Vagina (tissue), 2 donors: ENCODE results near the gene NCAPD3. TPM values are rescaled to one million over a fixed set of nuclear protein-coding genes. Genes with fewer than 3 reads are reported as not detected.

Experiments used
- DNase-seq, 2 donors: peaks; one replicate each; pipeline ENCODE4 v3.0.0-alpha.2; 2017; ENCODE audit errors: extremely low spot score in 2 of 2
- H3K27ac ChIP-seq: fragments of 200-600 bp; sonication (generic); one replicate; pipeline ENCODE4 v1.5.1; 2019
- H3K27me3 ChIP-seq: fragments of 200-600 bp; sonication (generic); one replicate; pipeline ENCODE4 v1.5.1; 2019
- H3K36me3 ChIP-seq, 2 donors: fragments of 200-600 bp; sonication (generic); one replicate each; pipeline ENCODE4 v1.5.1; 2017 to 2019
- H3K4me1 ChIP-seq: fragments of 200-600 bp; sonication (generic); one replicate; pipeline ENCODE4 v1.5.1; 2019
- H3K4me3 ChIP-seq, 2 donors: fragments of 200-600 bp; sonication (generic); 1 replicate in 1 of 2; 2 replicates in 1 of 2; pipeline ENCODE4 v1.5.1; 2016 to 2019
- H3K9me3 ChIP-seq: fragments of 200-600 bp; sonication (generic); one replicate; pipeline ENCODE4 v1.5.1; 2019
- POLR2A ChIP-seq, 2 donors: fragments of 450-650 bp; IDR thresholded peaks; one replicate each; pipeline ENCODE4 v1.6.1; 2017; ENCODE audit warnings: antibody characterized with exemption in 2 of 2, mild to moderate bottlenecking in 2 of 2, moderate library complexity in 2 of 2
- POLR2AphosphoS5 ChIP-seq, 2 donors: sonication (generic); formaldehyde crosslinking; IDR thresholded peaks; one replicate each; pipeline ENCODE4 v1.9.0; 2017; ENCODE audit warnings: antibody characterized with exemption in 2 of 2, mild to moderate bottlenecking in 2 of 2, low read depth in 1 of 2; ENCODE audit not compliant: insufficient read depth in 1 of 2
- intact Hi-C: fragments of 100-400 bp; cut with DNase I; formaldehyde crosslinking; loops from one replicate; pipeline ENCODE4 v1.15.1; 2023
- total RNA-seq: library from RNA; depleted of rRNA; stranded (reverse); fragments of >200 nt; gene quantifications from one replicate; pipeline ENCODE4 v1.2.3, GENCODE V29; 2016
- TF ChIP-seq, protein P1 (sequence below), 3 experiments: fragments of 450-650 bp in 2 of 3; fragments of 200-600 bp in 1 of 3; sonication (generic) in 1 of 3; IDR thresholded peaks; one replicate each; pipeline ENCODE4 v1.5.1; 2017 to 2019; ENCODE audit warnings: antibody characterized with exemption in 3 of 3, mild to moderate bottlenecking in 2 of 3, moderate library complexity in 2 of 3

The NCAPD3 gene
- total RNA-seq, 1 donor from 2014 or later, result 18.4 TPM

DNA sequence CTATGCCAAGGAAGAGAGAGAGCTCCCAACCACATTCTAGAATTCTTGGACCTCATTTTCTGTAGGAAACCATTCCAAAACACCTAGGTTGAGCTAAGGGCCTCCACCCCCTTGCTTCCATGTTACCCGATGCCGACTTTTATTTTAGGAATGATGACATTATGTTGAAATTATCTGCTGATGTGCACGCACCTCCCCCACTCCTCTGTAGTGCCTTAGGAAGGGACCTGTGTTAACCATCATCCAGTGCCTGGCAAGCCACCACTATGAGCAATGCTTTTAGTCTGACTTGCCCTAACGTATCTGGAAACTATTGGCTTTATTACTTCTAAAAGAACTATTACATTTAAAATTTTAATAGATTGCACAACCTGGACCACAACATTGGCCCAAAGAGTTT lies 42.1 kb downstream of the NCAPD3 start:
- TF ChIP-seq POLR2AphosphoS5 (IDR thresholded peaks at IDR 0.05; ENCODE audit: insufficient read depth in 1 of 2, low read depth in 1 of 2) (no peak), POLR2A (IDR thresholded peaks at IDR 0.05) (no peak)
- TF ChIP-seq, protein P1, sequence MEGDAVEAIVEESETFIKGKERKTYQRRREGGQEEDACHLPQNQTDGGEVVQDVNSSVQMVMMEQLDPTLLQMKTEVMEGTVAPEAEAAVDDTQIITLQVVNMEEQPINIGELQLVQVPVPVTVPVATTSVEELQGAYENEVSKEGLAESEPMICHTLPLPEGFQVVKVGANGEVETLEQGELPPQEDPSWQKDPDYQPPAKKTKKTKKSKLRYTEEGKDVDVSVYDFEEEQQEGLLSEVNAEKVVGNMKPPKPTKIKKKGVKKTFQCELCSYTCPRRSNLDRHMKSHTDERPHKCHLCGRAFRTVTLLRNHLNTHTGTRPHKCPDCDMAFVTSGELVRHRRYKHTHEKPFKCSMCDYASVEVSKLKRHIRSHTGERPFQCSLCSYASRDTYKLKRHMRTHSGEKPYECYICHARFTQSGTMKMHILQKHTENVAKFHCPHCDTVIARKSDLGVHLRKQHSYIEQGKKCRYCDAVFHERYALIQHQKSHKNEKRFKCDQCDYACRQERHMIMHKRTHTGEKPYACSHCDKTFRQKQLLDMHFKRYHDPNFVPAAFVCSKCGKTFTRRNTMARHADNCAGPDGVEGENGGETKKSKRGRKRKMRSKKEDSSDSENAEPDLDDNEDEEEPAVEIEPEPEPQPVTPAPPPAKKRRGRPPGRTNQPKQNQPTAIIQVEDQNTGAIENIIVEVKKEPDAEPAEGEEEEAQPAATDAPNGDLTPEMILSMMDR (IDR thresholded peaks at IDR 0.05), result no peak
- no peaks in the 10 kb centered on the region for H3K4me1 ChIP-seq
- H3K27me3 ChIP-seq, result no peaks in the 10 kb centered on the region
- no peak overlapping the region for H3K27ac ChIP-seq
- H3K9me3 ChIP-seq, result no peaks in the 10 kb centered on the region
- DNase-seq, result no peak
- peaks cover 0 to 14% of the 10 kb centered on the region in 2 donors for H3K36me3 ChIP-seq
- intact Hi-C loops, result no loop called here
- no peak overlapping the region for H3K4me3 ChIP-seq

DNA sequence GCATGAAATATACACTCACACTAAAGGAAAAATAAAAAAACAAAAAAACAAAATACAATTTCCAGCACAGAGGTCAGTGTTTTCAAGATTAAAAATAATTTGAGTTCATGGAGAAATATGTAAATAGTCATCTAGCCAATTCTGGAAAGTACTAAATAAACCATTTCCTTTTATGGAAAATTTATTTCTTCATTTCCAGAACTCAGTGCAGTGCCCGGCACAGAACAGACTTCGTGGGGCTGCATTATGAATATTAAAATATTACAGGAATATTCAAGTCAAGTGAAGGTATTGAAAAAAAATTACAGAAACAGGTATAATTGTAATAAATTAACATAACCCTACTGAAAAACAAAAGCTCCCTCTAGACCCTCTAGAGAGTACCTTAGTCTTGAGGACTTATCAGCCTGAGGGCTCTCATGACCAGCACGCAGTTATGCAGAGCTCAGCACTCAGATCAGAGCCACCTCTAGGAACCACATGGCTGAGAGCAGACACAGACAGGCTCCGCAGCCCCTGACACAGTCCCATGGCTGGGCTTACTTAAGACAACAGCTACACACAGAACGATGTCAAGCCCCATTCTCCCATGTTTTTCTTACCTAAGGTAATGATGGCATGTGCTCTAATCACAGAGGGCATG lies 45.6 kb downstream of the NCAPD3 start:
- H3K27ac ChIP-seq, result no peak overlapping the region
- no peaks in the 10 kb centered on the region for H3K9me3 ChIP-seq
- H3K4me3 ChIP-seq, result no peak overlapping the region
- no peaks in the 10 kb centered on the region for H3K27me3 ChIP-seq
- H3K4me1 ChIP-seq, result no peaks in the 10 kb centered on the region
- peaks cover 0 to 8% of the 10 kb centered on the region in 2 donors for H3K36me3 ChIP-seq
- intact Hi-C loops, result no loop called here
- TF ChIP-seq, protein P1 (IDR thresholded peaks at IDR 0.05), result no peak
- no peak for TF ChIP-seq POLR2AphosphoS5 (IDR thresholded peaks at IDR 0.05; ENCODE audit: insufficient read depth in 1 of 2, low read depth in 1 of 2)
- TF ChIP-seq POLR2A (IDR thresholded peaks at IDR 0.05), result no peak
- no peak for DNase-seq

DNA sequence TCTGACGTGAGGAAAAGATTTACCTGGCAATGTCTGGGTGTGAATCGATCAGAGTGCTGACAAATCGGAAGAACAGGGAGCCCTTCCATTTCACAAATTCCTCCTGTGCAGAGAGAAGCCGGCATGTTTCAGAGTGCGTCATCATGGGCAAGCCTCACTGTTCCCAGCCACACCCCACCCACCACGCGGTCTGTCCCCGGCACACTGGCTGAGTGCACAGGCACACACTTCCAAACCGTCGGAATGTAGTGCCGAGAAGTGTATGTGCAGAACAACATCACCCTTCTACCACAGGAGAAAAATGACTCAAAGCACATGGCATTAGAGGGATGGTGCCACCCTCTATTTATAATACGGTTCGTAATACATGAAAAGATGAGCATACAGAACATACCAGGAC lies 47.5 kb downstream of the NCAPD3 start:
- H3K4me3 ChIP-seq, result no peak overlapping the region
- H3K27ac ChIP-seq, result no peak overlapping the region
- no peaks in the 10 kb centered on the region for H3K4me1 ChIP-seq
- no peaks in the 10 kb centered on the region for H3K27me3 ChIP-seq
- DNase-seq, result no peak
- H3K9me3 ChIP-seq, result no peaks in the 10 kb centered on the region
- intact Hi-C loops, result no loop called here
- TF ChIP-seq POLR2A (IDR thresholded peaks at IDR 0.05), result no peak
- TF ChIP-seq, protein P1 (IDR thresholded peaks at IDR 0.05), result no peak
- TF ChIP-seq POLR2AphosphoS5 (IDR thresholded peaks at IDR 0.05; ENCODE audit: insufficient read depth in 1 of 2, low read depth in 1 of 2), result no peak
- peaks cover 0 to 8% of the 10 kb centered on the region in 2 donors for H3K36me3 ChIP-seq

DNA sequence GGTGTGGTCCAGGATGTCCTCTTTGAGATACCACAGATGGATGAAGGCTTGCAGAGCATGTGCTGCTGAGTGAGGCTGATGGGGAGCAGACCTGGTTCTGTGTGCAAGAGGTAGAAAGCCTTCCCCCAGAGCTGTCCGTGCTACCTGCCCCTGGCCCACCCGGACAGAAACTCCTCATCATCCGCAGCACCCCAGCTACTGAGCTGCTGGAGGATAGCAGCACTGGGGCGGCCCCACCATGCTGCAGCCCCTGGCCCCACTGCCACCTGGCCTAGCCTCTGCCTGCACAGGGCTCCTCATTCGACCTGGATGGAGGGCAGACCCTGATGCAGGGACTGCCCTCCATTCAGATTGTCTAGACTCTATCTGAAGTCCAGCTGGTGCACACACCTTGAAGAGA lies 50.5 kb downstream of the NCAPD3 start:
- Histone ChIP-seq H3K4me1 (no peaks in the 10 kb centered on the region), H3K9me3 (no peaks in the 10 kb centered on the region), H3K4me3 (no peak overlapping the region), H3K36me3 (peaks cover 0 to 13% of the 10 kb centered on the region in 2 donors), H3K27me3 (no peaks in the 10 kb centered on the region), H3K27ac (no peak overlapping the region)
- intact Hi-C loops, result no loop called here
- no peak for DNase-seq
- TF ChIP-seq, protein P1 (IDR thresholded peaks at IDR 0.05), result no peak
- TF ChIP-seq POLR2AphosphoS5 (IDR thresholded peaks at IDR 0.05; ENCODE audit: insufficient read depth in 1 of 2, low read depth in 1 of 2) (no peak), POLR2A (IDR thresholded peaks at IDR 0.05) (no peak)

DNA sequence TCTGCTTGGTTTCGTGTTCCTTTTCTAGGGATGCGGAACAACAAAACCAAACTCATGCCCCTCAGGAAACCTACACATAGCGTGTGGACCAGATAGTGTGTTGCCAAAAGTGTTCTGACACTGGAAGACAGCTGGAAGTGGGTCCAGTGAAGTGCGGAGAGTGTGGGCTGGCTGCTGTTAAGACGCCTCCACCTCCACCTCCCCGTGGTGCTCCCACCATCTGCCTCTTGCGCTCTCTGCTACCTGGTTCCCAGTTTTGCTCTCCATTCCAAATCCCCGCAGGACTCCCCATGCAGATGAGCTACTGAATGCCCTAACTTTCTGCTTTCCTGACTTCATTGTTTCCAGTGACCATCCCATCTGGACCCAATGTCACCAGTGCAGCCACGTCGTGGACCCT lies 51.8 kb downstream of the NCAPD3 start:
- DNase-seq, result no peak
- H3K36me3 ChIP-seq, result peaks cover 0 to 16% of the 10 kb centered on the region in 2 donors
- H3K4me3 ChIP-seq, result no peak overlapping the region

More for the DNA sequence above, 51.8 kb downstream of the NCAPD3 start:
- intact Hi-C loops, result no loop called here
- Histone ChIP-seq H3K4me1 (no peaks in the 10 kb centered on the region), H3K27ac (no peak overlapping the region), H3K9me3 (no peaks in the 10 kb centered on the region), H3K27me3 (no peaks in the 10 kb centered on the region)
- TF ChIP-seq, protein P1 (IDR thresholded peaks at IDR 0.05), result no peak
- no peak for TF ChIP-seq POLR2A (IDR thresholded peaks at IDR 0.05)
- TF ChIP-seq POLR2AphosphoS5 (IDR thresholded peaks at IDR 0.05; ENCODE audit: insufficient read depth in 1 of 2, low read depth in 1 of 2), result no peak
